ENCODE results near the gene CYB561. TPM values are rescaled to one million over a fixed set of nuclear protein-coding genes. Genes with fewer than 3 reads are reported as not detected.

CYB561 gene
- total and polyA plus RNA-seq, 10 of the 15 experiments (the other 5 are each of a cell fraction or from before 2014, with no cell fraction given), result 0.52 to 6.9 (median 2.5) TPM

DNA sequence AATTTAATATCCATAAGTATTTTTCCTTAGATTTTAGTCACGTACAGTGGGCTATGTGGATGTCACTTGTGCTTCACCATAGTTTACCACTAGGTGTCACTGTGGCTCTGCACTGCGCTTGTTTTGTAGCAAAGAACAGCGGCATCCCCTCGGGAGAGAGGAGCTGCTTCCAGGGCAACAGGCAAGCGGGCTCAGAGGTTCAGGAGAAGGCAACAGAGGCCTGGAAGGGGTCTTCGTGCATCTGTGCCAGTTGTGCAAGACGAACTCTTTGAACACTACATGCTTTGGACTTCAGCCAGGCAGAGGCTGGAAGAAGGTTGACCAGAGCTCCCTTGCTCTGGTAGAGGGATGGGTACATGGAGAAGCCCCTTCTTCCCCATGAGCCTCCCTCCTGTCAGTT, 20.6 kb downstream of the CYB561 start:
- SMC1A ChIA-PET (ENCODE audit: uncharacterized antibody, unreplicated experiment), result interaction anchor here (0.6 to 6.8 kb wide), 20 partner anchors 19 to 379 kb away, joined by 3 to 82 read pairs (median 3); partner anchors contain the start of genes CYB561, DCAF7 and TACO1
- no peaks in the 10 kb centered on the region for H4K20me1 ChIP-seq (ENCODE audit: control insufficient read depth, insufficient read depth)
- 0% methylated on average over 7 of the region's 7 CpGs for WGBS (ENCODE audit: insufficient coverage, insufficient replicate concordance, low lambda C conversion rate, missing lambda C conversion rate)
- no peak overlapping the region for H3K4me2 ChIP-seq (ENCODE audit: control insufficient read depth, insufficient read depth)
- in situ Hi-C loops (cut with MboI), result loop anchor here (25.0 kb wide), 1 partner anchor 412 kb away; the partner anchor contains the start of genes FTSJ3, PSMC5 and SMARCD2
- RAD21 ChIA-PET (ENCODE audit: unreplicated experiment), result interaction anchor here (0.6 to 8.0 kb wide), 26 partner anchors 9 to 317 kb away, joined by 3 to 75 read pairs (median 4); partner anchors contain the start of genes ACE and MAP3K3
- no peak overlapping the region for H3K27ac ChIP-seq (ENCODE audit: control insufficient read depth, insufficient read depth)
- DNase-seq (ENCODE audit: low read depth, low spot score) (peak; percentile 39), ATAC-seq (peak; percentile 95), FAIRE-seq (peak; percentile 97)
- H3K4me1 ChIP-seq (ENCODE audit: control insufficient read depth, insufficient read depth, low read length), result no peaks in the 10 kb centered on the region
- no peak overlapping the region for H3K4me3 ChIP-seq
- H3K9ac ChIP-seq (ENCODE audit: control insufficient read depth, insufficient read depth, low read length), result no peak overlapping the region
- POLR2A ChIA-PET, result interaction anchor here (1.9 kb wide), 1 partner anchor 187 kb away, joined by 6 read pairs; no protein-coding TSS in a partner anchor
- H3K27me3 ChIP-seq (replicated peaks in 1 of 2; ENCODE audit: control insufficient read depth in 2 of 2, insufficient read depth in 2 of 2, low read length in 1 of 2), result no peaks in the 10 kb centered on the region; a peak in 1 of 4 replicates
- intact Hi-C loops (cut with micrococcal nuclease; ENCODE audit: unreplicated experiment), result loop anchor here (1.0 to 10.0 kb wide), 3 partner anchors 54 to 269 kb away; no protein-coding TSS in a partner anchor
- CTCF ChIA-PET, result interaction anchor here (0.5 to 7.8 kb wide), 51 partner anchors 8 to 441 kb away, joined by 3 to 162 read pairs (median 4); partner anchors contain the start of gene ACE
- H3K79me2 ChIP-seq (ENCODE audit: control insufficient read depth, insufficient read depth, low read length), result no peaks in the 10 kb centered on the region
- H3K9me3 ChIP-seq (replicated peaks; ENCODE audit: control insufficient read depth, insufficient read depth, low read length), result no peaks in the 10 kb centered on the region
- BruUV-seq (replicated peaks), result no TSS peak
- H3K36me3 ChIP-seq (ENCODE audit: control insufficient read depth in 2 of 2, insufficient read depth in 2 of 2, low read length in 1 of 2), result no peaks in the 10 kb centered on the region
- no peak overlapping the region for H2AFZ ChIP-seq (ENCODE audit: control insufficient read depth, low read depth, low read length)
- TF ChIP-seq ZNF207 (IDR thresholded peaks at IDR 0.05; ENCODE audit: borderline replicate concordance), result no peak
- TF ChIP-seq MEF2B (IDR thresholded peaks at IDR 0.05; ENCODE audit: partially characterized antibody, poor library complexity, severe bottlenecking), result peak; percentile 23
- 0 out of 2 replicates have a peak, but pooled peaks have one; percentile 42 for TF ChIP-seq FOXM1 (IDR thresholded peaks at IDR 0.05; ENCODE audit: low read depth, low read length)
- TF ChIP-seq YY1 (IDR thresholded peaks at IDR 0.05; ENCODE audit: low read depth, low read length), result peak; percentile 41; the same call in 1 of the 2 replicates
- no peak for TF ChIP-seq SIN3A (IDR thresholded peaks at IDR 0.05; ENCODE audit: low read depth, low read length)
- TF ChIP-seq MXI1 (IDR thresholded peaks at IDR 0.05; ENCODE audit: low read depth, low read length), result peak; percentile 47; the same call in 1 of the 2 replicates
- TF ChIP-seq, protein P1, sequence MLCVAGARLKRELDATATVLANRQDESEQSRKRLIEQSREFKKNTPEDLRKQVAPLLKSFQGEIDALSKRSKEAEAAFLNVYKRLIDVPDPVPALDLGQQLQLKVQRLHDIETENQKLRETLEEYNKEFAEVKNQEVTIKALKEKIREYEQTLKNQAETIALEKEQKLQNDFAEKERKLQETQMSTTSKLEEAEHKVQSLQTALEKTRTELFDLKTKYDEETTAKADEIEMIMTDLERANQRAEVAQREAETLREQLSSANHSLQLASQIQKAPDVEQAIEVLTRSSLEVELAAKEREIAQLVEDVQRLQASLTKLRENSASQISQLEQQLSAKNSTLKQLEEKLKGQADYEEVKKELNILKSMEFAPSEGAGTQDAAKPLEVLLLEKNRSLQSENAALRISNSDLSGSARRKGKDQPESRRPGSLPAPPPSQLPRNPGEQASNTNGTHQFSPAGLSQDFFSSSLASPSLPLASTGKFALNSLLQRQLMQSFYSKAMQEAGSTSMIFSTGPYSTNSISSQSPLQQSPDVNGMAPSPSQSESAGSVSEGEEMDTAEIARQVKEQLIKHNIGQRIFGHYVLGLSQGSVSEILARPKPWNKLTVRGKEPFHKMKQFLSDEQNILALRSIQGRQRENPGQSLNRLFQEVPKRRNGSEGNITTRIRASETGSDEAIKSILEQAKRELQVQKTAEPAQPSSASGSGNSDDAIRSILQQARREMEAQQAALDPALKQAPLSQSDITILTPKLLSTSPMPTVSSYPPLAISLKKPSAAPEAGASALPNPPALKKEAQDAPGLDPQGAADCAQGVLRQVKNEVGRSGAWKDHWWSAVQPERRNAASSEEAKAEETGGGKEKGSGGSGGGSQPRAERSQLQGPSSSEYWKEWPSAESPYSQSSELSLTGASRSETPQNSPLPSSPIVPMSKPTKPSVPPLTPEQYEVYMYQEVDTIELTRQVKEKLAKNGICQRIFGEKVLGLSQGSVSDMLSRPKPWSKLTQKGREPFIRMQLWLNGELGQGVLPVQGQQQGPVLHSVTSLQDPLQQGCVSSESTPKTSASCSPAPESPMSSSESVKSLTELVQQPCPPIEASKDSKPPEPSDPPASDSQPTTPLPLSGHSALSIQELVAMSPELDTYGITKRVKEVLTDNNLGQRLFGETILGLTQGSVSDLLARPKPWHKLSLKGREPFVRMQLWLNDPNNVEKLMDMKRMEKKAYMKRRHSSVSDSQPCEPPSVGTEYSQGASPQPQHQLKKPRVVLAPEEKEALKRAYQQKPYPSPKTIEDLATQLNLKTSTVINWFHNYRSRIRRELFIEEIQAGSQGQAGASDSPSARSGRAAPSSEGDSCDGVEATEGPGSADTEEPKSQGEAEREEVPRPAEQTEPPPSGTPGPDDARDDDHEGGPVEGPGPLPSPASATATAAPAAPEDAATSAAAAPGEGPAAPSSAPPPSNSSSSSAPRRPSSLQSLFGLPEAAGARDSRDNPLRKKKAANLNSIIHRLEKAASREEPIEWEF (IDR thresholded peaks at IDR 0.05; ENCODE audit: insufficient replicate concordance, low read depth, low read length), result peak; percentile 30
- no peak for TF ChIP-seq CBFB (IDR thresholded peaks at IDR 0.05; ENCODE audit: low read depth)
- TF ChIP-seq, protein P2, sequence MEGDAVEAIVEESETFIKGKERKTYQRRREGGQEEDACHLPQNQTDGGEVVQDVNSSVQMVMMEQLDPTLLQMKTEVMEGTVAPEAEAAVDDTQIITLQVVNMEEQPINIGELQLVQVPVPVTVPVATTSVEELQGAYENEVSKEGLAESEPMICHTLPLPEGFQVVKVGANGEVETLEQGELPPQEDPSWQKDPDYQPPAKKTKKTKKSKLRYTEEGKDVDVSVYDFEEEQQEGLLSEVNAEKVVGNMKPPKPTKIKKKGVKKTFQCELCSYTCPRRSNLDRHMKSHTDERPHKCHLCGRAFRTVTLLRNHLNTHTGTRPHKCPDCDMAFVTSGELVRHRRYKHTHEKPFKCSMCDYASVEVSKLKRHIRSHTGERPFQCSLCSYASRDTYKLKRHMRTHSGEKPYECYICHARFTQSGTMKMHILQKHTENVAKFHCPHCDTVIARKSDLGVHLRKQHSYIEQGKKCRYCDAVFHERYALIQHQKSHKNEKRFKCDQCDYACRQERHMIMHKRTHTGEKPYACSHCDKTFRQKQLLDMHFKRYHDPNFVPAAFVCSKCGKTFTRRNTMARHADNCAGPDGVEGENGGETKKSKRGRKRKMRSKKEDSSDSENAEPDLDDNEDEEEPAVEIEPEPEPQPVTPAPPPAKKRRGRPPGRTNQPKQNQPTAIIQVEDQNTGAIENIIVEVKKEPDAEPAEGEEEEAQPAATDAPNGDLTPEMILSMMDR (IDR thresholded peaks at IDR 0.05 in 2 of 3, conservative IDR thresholded peaks at IDR 0.05 in 1 of 3; ENCODE audit: control insufficient read depth in 2 of 3, extremely low read depth in 1 of 3, insufficient read depth in 1 of 3, low read depth in 3 of 3, low read length in 3 of 3), result peak; percentile 90 to 97 (median 90)
- TF ChIP-seq RCOR1 (conservative IDR thresholded peaks at IDR 0.05; ENCODE audit: low read depth, low read length), result no peak
- TF ChIP-seq SMC3 (IDR thresholded peaks at IDR 0.05; ENCODE audit: borderline replicate concordance, low read length), result peak; percentile 95
- no peak for TF ChIP-seq NFYA (IDR thresholded peaks at IDR 0.05; ENCODE audit: borderline replicate concordance, low read depth, low read length)
- TF ChIP-seq HDAC6 (IDR thresholded peaks at IDR 0.05; ENCODE audit: unreplicated experiment), result no peak
- no peak for TF ChIP-seq ZBED1 (IDR thresholded peaks at IDR 0.05; ENCODE audit: borderline replicate concordance)

Data from GM12878 (cell line).